ENCODE results near the gene LRP11.
"Not testable (repeated sequence)": the region's sequence is repeated elsewhere in the genome, so short reads cannot be mapped to it uniquely, and the experiment has no call there.

DNA sequence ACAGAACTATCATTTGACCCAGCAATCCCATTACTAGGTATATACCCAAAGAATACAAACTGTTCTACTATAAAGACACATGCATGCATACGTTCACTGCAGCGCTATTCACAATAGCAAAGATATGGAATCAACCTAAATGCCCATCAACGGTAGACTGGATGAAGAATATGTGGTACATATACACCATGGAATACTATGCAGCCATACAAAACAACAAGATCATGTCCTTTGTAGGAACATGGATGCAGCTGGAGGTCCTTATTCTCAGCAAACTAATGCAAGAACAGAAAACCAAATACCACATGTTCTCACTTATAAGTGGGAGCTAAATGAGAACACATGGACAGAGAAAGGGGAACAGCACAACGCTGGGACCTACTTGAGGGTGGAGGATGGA is 15.8 kb downstream of the LRP11 start:
- TF ChIP-seq, protein P1, sequence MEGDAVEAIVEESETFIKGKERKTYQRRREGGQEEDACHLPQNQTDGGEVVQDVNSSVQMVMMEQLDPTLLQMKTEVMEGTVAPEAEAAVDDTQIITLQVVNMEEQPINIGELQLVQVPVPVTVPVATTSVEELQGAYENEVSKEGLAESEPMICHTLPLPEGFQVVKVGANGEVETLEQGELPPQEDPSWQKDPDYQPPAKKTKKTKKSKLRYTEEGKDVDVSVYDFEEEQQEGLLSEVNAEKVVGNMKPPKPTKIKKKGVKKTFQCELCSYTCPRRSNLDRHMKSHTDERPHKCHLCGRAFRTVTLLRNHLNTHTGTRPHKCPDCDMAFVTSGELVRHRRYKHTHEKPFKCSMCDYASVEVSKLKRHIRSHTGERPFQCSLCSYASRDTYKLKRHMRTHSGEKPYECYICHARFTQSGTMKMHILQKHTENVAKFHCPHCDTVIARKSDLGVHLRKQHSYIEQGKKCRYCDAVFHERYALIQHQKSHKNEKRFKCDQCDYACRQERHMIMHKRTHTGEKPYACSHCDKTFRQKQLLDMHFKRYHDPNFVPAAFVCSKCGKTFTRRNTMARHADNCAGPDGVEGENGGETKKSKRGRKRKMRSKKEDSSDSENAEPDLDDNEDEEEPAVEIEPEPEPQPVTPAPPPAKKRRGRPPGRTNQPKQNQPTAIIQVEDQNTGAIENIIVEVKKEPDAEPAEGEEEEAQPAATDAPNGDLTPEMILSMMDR (IDR thresholded peaks at IDR 0.05): not testable (repeated sequence)
- not testable (repeated sequence) for TF ChIP-seq POLR2A (IDR thresholded peaks at IDR 0.05)
